GM23248 (cell line): ENCODE data around the gene PARL. TPM values are rescaled to one million over a fixed set of nuclear protein-coding genes. Genes with fewer than 3 reads are reported as not detected.

Experiments used
- DNase-seq: peaks from one replicate; pipeline ENCODE4 v3.0.0-alpha.2; 2015
- H2AFZ ChIP-seq: fragments of 200-600 bp; sonication (generic); 2 replicates; pipeline ENCODE4 v1.6.1; 2016; ENCODE audit warnings: antibody characterized with exemption
- H3F3A ChIP-seq: fragments of 200-600 bp; sonication (generic); 2 replicates; pipeline ENCODE4 v1.6.1; 2016; ENCODE audit warnings: mild to moderate bottlenecking, antibody characterized with exemption, mixed run types; ENCODE audit not compliant: insufficient read depth
- H3K27ac ChIP-seq: fragments of 200-600 bp; sonication (generic); 2 replicates; pipeline ENCODE4 v1.5.1; 2016; ENCODE audit warnings: mild to moderate bottlenecking
- H3K27me3 ChIP-seq: fragments of 200-600 bp; sonication (generic); replicated peaks from 2 replicates; pipeline ENCODE4 v1.6.1; 2016; ENCODE audit warnings: mild to moderate bottlenecking; ENCODE audit not compliant: insufficient read depth
- H3K36me3 ChIP-seq: fragments of 200-600 bp; sonication (generic); 2 replicates; pipeline ENCODE4 v1.6.1; 2016; ENCODE audit warnings: low read depth, mild to moderate bottlenecking
- H3K4me1 ChIP-seq: fragments of 200-600 bp; sonication (generic); 2 replicates; pipeline ENCODE4 v1.6.1; 2016; ENCODE audit warnings: mild to moderate bottlenecking; ENCODE audit not compliant: insufficient read depth
- H3K4me2 ChIP-seq: fragments of 200-600 bp; sonication (generic); one replicate; pipeline ENCODE4 v1.6.1; 2016; ENCODE audit warnings: mild to moderate bottlenecking; ENCODE audit not compliant: unreplicated experiment
- H3K4me3 ChIP-seq: fragments of 200-600 bp; sonication (generic); 2 replicates; pipeline ENCODE4 v1.5.1; 2016; ENCODE audit warnings: mild to moderate bottlenecking
- H3K79me2 ChIP-seq: fragments of 200-600 bp; sonication (generic); 2 replicates; pipeline ENCODE4 v1.6.1; 2016; ENCODE audit warnings: mild to moderate bottlenecking; ENCODE audit not compliant: insufficient read depth
- H3K9ac ChIP-seq: fragments of 200-600 bp; sonication (generic); 2 replicates; pipeline ENCODE4 v1.6.1; 2016; ENCODE audit warnings: mild to moderate bottlenecking
- H3K9me2 ChIP-seq: fragments of 200-600 bp; sonication (generic); 2 replicates; pipeline ENCODE4 v1.6.1; 2016; ENCODE audit warnings: mixed run types, mild to moderate bottlenecking, moderate library complexity; ENCODE audit not compliant: insufficient read depth
- H3K9me3 ChIP-seq: fragments of 200-600 bp; sonication (generic); one replicate; pipeline ENCODE4 v1.6.1; 2017; ENCODE audit warnings: low read depth
- H4K20me1 ChIP-seq: fragments of 200-600 bp; sonication (generic); 2 replicates; pipeline ENCODE4 v1.6.0; 2016; ENCODE audit not compliant: insufficient read depth
- EZH2 ChIP-seq: fragments of 200-600 bp; sonication (generic); IDR thresholded peaks from 2 replicates; pipeline ENCODE4 v1.6.1; 2018; ENCODE audit warnings: antibody characterized with exemption, mild to moderate bottlenecking; ENCODE audit not compliant: insufficient read depth, poor library complexity, severe bottlenecking
- EZH2phosphoT487 ChIP-seq: fragments of 200-600 bp; sonication (generic); IDR thresholded peaks from 2 replicates; pipeline ENCODE4 v1.6.1; 2018; ENCODE audit warnings: antibody characterized with exemption, moderate library complexity, mild to moderate bottlenecking, low read depth; ENCODE audit not compliant: insufficient read depth
- WGBS, 2 experiments: methylation state at CpG; one replicate each; pipeline ENCODE4 v1.1.6; 2015 to 2017; ENCODE audit warnings: low lambda C conversion rate in 2 of 2, low coverage in 1 of 2; ENCODE audit errors: missing lambda C conversion rate in 2 of 2; 5-methylcytosine and 5-hydroxymethylcytosine counted together
- in situ Hi-C: fragments of 300-500 bp; cut with MboI; formaldehyde crosslinking; loops from 2 replicates; pipeline ENCODE4 v1.15.0; 2020
- polyA plus RNA-seq: library from polyadenylated mRNA; unstranded; fragments of >200 nt; fragmentation: Nextera tagmentation; extraction: Ambion mirVana; gene quantifications from 2 replicates; pipeline ENCODE4 v1.2.1, GENCODE V29; 2016
- total RNA-seq: library from RNA; depleted of rRNA; stranded (reverse); fragments of >200 nt; shearing (Covaris generic); gene quantifications from 2 replicates; pipeline ENCODE4 v1.2.3, GENCODE V29; 2014

PARL gene
- total and polyA plus RNA-seq, 2 experiments from 2014 or later = 35.9 to 61.7 TPM

DNA sequence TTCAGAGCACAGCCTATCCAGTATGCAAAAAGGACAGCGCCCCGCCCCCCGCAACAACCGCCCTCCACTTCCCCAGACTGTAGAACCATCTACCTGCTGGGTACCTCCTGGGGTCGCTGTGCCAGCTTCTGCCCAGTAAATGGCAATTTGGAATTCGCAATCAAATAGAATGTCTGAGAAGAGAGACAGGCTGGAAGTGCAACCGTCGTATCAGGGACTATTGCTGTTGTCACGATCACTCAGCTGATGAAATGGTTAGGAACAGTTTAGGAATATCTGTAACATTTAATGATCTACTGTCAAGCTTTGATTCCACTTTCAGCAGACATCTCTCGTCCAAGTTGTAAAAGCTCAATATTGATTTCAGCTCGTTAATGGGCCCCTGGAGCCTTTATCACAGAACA, 13.3 kb upstream of the PARL start:
- TF ChIP-seq EZH2phosphoT487 (no peak), EZH2 (no peak)
- no peaks in the 10 kb centered on the region; the same call in 1 of the 2 replicates for H3K27me3 ChIP-seq
- DNase-seq = no peak
- in situ Hi-C loops = loop anchor here (10.0 kb wide), 2 partner anchors 357 to 387 kb away; no protein-coding TSS in a partner anchor
- H3K4me1 ChIP-seq = no peaks in the 10 kb centered on the region
- H3F3A ChIP-seq = no peaks in the 10 kb centered on the region
- H3K79me2 ChIP-seq = no peaks in the 10 kb centered on the region
- 48 to 53% methylated on average over 11 of the region's 11 CpGs for WGBS, 2 experiments
- H3K4me3 ChIP-seq = no peak overlapping the region
- no peaks in the 10 kb centered on the region for H3K36me3 ChIP-seq
- no peaks in the 10 kb centered on the region for H3K9me2 ChIP-seq
- H3K27ac ChIP-seq = no peak overlapping the region
- no peak overlapping the region for H2AFZ ChIP-seq
- H4K20me1 ChIP-seq = no peaks in the 10 kb centered on the region
- no peak overlapping the region for H3K9ac ChIP-seq
- no peaks in the 10 kb centered on the region for H3K9me3 ChIP-seq
- H3K4me2 ChIP-seq = no peak overlapping the region

DNA sequence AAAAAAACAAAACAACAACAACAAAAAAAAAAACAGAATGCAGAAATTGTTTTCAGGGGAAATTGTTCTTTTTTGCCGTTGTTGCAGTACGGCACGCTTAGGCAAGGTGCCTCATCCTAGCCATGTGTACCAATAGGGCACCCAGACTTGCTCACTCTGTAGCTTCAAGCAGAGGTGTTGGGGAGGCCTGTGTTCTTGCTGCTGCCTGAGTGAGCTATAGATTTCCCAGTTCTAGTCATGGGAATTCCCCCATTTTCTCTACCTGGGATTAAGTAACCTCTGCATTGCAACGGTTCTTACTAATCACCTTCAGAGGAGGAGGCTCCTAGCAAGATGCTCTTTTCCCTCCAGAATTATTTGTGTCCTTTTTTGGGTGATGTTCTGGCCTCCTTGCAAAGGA, 12.9 kb upstream of the PARL start:
- no peaks in the 10 kb centered on the region for H3F3A ChIP-seq
- H3K27ac ChIP-seq = no peak overlapping the region
- H3K9me3 ChIP-seq = no peaks in the 10 kb centered on the region
- no peak overlapping the region for H2AFZ ChIP-seq
- H3K9ac ChIP-seq = no peak overlapping the region
- H4K20me1 ChIP-seq = no peaks in the 10 kb centered on the region
- WGBS, 2 experiments = 90 to 91% methylated on average over 4 of the region's 4 CpGs
- no peak overlapping the region for H3K4me3 ChIP-seq
- no peaks in the 10 kb centered on the region; the same call in 1 of the 2 replicates for H3K27me3 ChIP-seq
- no peak for DNase-seq
- no peak overlapping the region for H3K4me2 ChIP-seq
- in situ Hi-C loops = loop anchor here (10.0 kb wide), 2 partner anchors 357 to 387 kb away; no protein-coding TSS in a partner anchor
- H3K9me2 ChIP-seq = no peaks in the 10 kb centered on the region
- H3K79me2 ChIP-seq = no peaks in the 10 kb centered on the region
- no peaks in the 10 kb centered on the region for H3K36me3 ChIP-seq
- no peaks in the 10 kb centered on the region for H3K4me1 ChIP-seq
- no peak for TF ChIP-seq EZH2
- TF ChIP-seq EZH2phosphoT487 = no peak

DNA sequence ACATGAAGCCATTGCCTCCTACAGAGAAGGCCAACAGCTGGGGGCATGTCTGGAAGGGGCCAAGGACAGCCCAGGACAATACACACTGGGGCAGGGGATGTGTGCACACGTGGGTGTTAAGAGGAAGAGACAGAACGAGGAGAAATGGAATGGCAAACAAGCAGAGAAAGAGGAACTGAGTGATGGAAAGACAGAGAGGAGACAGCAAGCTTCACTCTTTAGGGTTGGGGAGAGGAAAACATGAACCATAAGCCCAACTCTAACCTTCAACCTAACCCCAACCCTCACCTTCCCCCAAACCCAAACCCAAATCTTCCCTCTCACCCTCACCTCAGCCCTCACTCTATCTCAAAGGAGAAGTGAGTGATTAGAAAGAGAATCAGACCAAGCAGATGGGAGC, 11.9 kb upstream of the PARL start:
- no peak overlapping the region for H3K9ac ChIP-seq
- no peak overlapping the region for H3K4me2 ChIP-seq
- H3K4me1 ChIP-seq = no peaks in the 10 kb centered on the region
- TF ChIP-seq EZH2 = no peak
- TF ChIP-seq EZH2phosphoT487 = no peak
- no peak overlapping the region for H3K4me3 ChIP-seq
- H3F3A ChIP-seq = no peaks in the 10 kb centered on the region
- H3K9me3 ChIP-seq = no peaks in the 10 kb centered on the region
- in situ Hi-C loops = loop anchor here (10.0 kb wide), 2 partner anchors 358 to 388 kb away; no protein-coding TSS in a partner anchor
- no peaks in the 10 kb centered on the region for H3K9me2 ChIP-seq
- H3K27ac ChIP-seq = no peak overlapping the region
- H3K27me3 ChIP-seq = no peaks in the 10 kb centered on the region
- H4K20me1 ChIP-seq = no peaks in the 10 kb centered on the region
- no peak overlapping the region for H2AFZ ChIP-seq
- H3K79me2 ChIP-seq = no peaks in the 10 kb centered on the region
- DNase-seq = no peak
- no peaks in the 10 kb centered on the region for H3K36me3 ChIP-seq
- 31 to 32% methylated on average over 2 of the region's 2 CpGs for WGBS, 2 experiments

DNA sequence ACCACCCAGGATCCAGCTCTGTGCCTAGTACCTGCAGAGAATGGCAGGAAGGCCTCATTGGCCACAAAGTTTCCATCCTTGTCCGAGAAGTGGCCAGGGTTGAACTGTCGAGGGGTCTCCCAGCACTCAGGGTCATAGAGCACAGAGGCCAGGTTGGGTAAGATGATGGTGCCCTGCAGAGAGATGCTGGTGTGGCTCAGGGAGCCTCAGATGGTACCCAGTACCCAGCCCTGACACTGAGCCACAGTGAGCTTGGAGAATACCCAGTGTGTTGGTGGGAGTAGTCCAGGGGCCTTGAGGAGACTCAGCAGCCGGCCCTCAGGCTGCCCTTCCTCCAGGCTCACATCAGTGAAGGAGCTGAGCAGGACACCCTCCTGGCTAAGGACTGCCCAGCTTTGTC, 11.5 kb upstream of the PARL start:
- H3K79me2 ChIP-seq = no peaks in the 10 kb centered on the region
- H3K36me3 ChIP-seq = no peaks in the 10 kb centered on the region
- no peaks in the 10 kb centered on the region for H3K9me3 ChIP-seq
- no peak overlapping the region for H3K4me2 ChIP-seq
- H3F3A ChIP-seq = no peaks in the 10 kb centered on the region
- no peak for TF ChIP-seq EZH2
- TF ChIP-seq EZH2phosphoT487 = no peak
- in situ Hi-C loops = loop anchor here (10.0 kb wide), 2 partner anchors 359 to 389 kb away; no protein-coding TSS in a partner anchor
- no peak overlapping the region for H3K27ac ChIP-seq
- H4K20me1 ChIP-seq = no peaks in the 10 kb centered on the region
- 37 to 49% methylated on average over 3 of the region's 3 CpGs for WGBS, 2 experiments
- H3K9ac ChIP-seq = no peak overlapping the region
- DNase-seq = no peak
- no peaks in the 10 kb centered on the region for H3K9me2 ChIP-seq
- H3K27me3 ChIP-seq = no peaks in the 10 kb centered on the region
- H3K4me1 ChIP-seq = no peaks in the 10 kb centered on the region
- H2AFZ ChIP-seq = no peak overlapping the region
- no peak overlapping the region for H3K4me3 ChIP-seq
